Esophagus muscularis mucosa (tissue), 4 donors: ENCODE results near the gene SREK1IP1. TPM values are rescaled to one million over a fixed set of nuclear protein-coding genes. Genes with fewer than 3 reads are reported as not detected.

Source experiments
- DNase-seq: peaks from one replicate; pipeline ENCODE4 v3.0.0-alpha.2; 2017; ENCODE audit errors: extremely low spot score
- H3K27ac ChIP-seq, 4 donors: fragments of 200-600 bp; sonication (generic); replicated peaks in 1 of 4; 1 replicate in 3 of 4; 2 replicates in 1 of 4; pipeline ENCODE4 v1.5.1; 2016 to 2019; ENCODE audit warnings: mild to moderate bottlenecking in 1 of 4
- H3K27me3 ChIP-seq, 4 donors: fragments of 200-600 bp; sonication (generic); one replicate each; pipeline versions ENCODE4 v1.5.1 to v1.6.0; 2016 to 2019
- H3K36me3 ChIP-seq, 4 donors: fragments of 200-600 bp; sonication (generic); one replicate each; pipeline ENCODE4 v1.5.1; 2016 to 2019
- H3K4me1 ChIP-seq, 4 donors: fragments of 200-600 bp; sonication (generic); one replicate each; pipeline ENCODE4 v1.5.1; 2016 to 2019
- H3K4me3 ChIP-seq, 4 donors: fragments of 200-600 bp; sonication (generic); 1 replicate in 2 of 4; 2 replicates in 2 of 4; pipeline ENCODE4 v1.5.1; 2016 to 2019; ENCODE audit warnings: mild to moderate bottlenecking in 4 of 4, moderate library complexity in 1 of 4
- H3K9me3 ChIP-seq, 4 donors: fragments of 200-600 bp; sonication (generic); 1 replicate in 3 of 4; 2 replicates in 1 of 4; pipeline ENCODE4 v1.5.1; 2016 to 2019
- CTCF ChIP-seq, 3 experiments: fragments of 200-600 bp in 2 of 3; fragments of 450-650 bp in 1 of 3; sonication (generic) in 2 of 3; IDR thresholded peaks; one replicate each; pipeline ENCODE4 v1.5.1; 2017 to 2019; ENCODE audit warnings: antibody characterized with exemption in 3 of 3, mild to moderate bottlenecking in 2 of 3, moderate library complexity in 1 of 3
- EP300 ChIP-seq: sonication (generic); formaldehyde crosslinking; IDR thresholded peaks from one replicate; pipeline ENCODE4 v1.6.1; 2017; ENCODE audit warnings: antibody characterized with exemption
- POLR2A ChIP-seq: fragments of 450-650 bp; IDR thresholded peaks from one replicate; pipeline ENCODE4 v1.6.1; 2017; ENCODE audit warnings: antibody characterized with exemption, moderate library complexity, mild to moderate bottlenecking, low read depth
- POLR2AphosphoS5 ChIP-seq, 2 donors: sonication (generic); formaldehyde crosslinking; IDR thresholded peaks; one replicate each; pipeline ENCODE4 v1.6.1; 2017; ENCODE audit warnings: antibody characterized with exemption in 2 of 2
- WGBS: methylation state at CpG from one replicate; pipeline ENCODE4 v1.1.5; 2018; 5-methylcytosine and 5-hydroxymethylcytosine counted together
- intact Hi-C: fragments of 100-400 bp; cut with DNase I; formaldehyde crosslinking; loops from one replicate; pipeline ENCODE4 v1.15.1; 2023
- total RNA-seq, 4 donors: library from RNA; depleted of rRNA; stranded (reverse); fragments of >200 nt; gene quantifications; one replicate each; pipeline versions ENCODE4 v1.1.0 to v1.2.1, GENCODE V29; 2016

Gene SREK1IP1
- total RNA-seq, 4 donors from 2014 or later: 10.7 to 17.4 (median 11.0) TPM

GRCh38 chr5:64792469-64792868 lies 24.0 kb upstream of the SREK1IP1 start:
- H3K27me3 ChIP-seq: no peaks in the 10 kb centered on the region
- peaks cover 0 to 12% (median 3%) of the 10 kb centered on the region in 4 donors for H3K36me3 ChIP-seq
- DNase-seq: no peak
- no peaks in the 10 kb centered on the region for H3K9me3 ChIP-seq
- intact Hi-C loops: no loop called here
- no peak for TF ChIP-seq EP300
- TF ChIP-seq POLR2A: no peak
- TF ChIP-seq POLR2AphosphoS5 (IDR thresholded peaks at IDR 0.05): no peak
- TF ChIP-seq CTCF (IDR thresholded peaks at IDR 0.05): no peak
- no peak overlapping the region for H3K4me3 ChIP-seq
- H3K27ac ChIP-seq: no peak overlapping the region
- H3K4me1 ChIP-seq: no peaks in the 10 kb centered on the region

GRCh38 chr5:64790210-64790609 lies 21.7 kb upstream of the SREK1IP1 start:
- Histone ChIP-seq H3K9me3 (no peaks in the 10 kb centered on the region), H3K27ac (no peak overlapping the region), H3K4me3 (no peak overlapping the region), H3K27me3 (no peaks in the 10 kb centered on the region), H3K36me3 (peaks cover 4 to 27% (median 12%) of the 10 kb centered on the region in 4 donors), H3K4me1 (no peaks in the 10 kb centered on the region)
- WGBS: 93% methylated on average over 1 of the region's 1 CpG
- no peak for DNase-seq
- intact Hi-C loops: no loop called here
- no peak for TF ChIP-seq POLR2A
- TF ChIP-seq CTCF (IDR thresholded peaks at IDR 0.05): no peak
- TF ChIP-seq EP300: no peak
- no peak for TF ChIP-seq POLR2AphosphoS5 (IDR thresholded peaks at IDR 0.05)

GRCh38 chr5:64789457-64789856 lies 21.0 kb upstream of the SREK1IP1 start:
- intact Hi-C loops: no loop called here
- no peaks in the 10 kb centered on the region for H3K27me3 ChIP-seq
- H3K27ac ChIP-seq: no peak overlapping the region
- H3K9me3 ChIP-seq: no peaks in the 10 kb centered on the region
- H3K4me1 ChIP-seq: peaks cover 0 to 2% (median 0%) of the 10 kb centered on the region in 4 donors
- WGBS: 88% methylated on average over 3 of the region's 3 CpGs
- no peak for TF ChIP-seq CTCF (IDR thresholded peaks at IDR 0.05)
- TF ChIP-seq POLR2A: no peak
- H3K4me3 ChIP-seq: no peak overlapping the region
- no peak for DNase-seq
- H3K36me3 ChIP-seq: peaks cover 4 to 27% (median 12%) of the 10 kb centered on the region in 4 donors

GRCh38 chr5:64788156-64788555 lies 19.7 kb upstream of the SREK1IP1 start:
- 77% methylated on average over 2 of the region's 2 CpGs for WGBS
- TF ChIP-seq POLR2A: no peak
- TF ChIP-seq CTCF (IDR thresholded peaks at IDR 0.05): no peak
- TF ChIP-seq POLR2AphosphoS5 (IDR thresholded peaks at IDR 0.05): no peak
- no peak for TF ChIP-seq EP300
- Histone ChIP-seq H3K27me3 (no peaks in the 10 kb centered on the region), H3K4me1 (peaks cover 0 to 6% (median 0%) of the 10 kb centered on the region in 4 donors), H3K27ac (no peak overlapping the region), H3K4me3 (no peak overlapping the region), H3K9me3 (no peaks in the 10 kb centered on the region), H3K36me3 (peaks cover 4 to 27% (median 12%) of the 10 kb centered on the region in 4 donors)
- no peak for DNase-seq
- intact Hi-C loops: no loop called here

- 81% methylated on average over 2 of the region's 2 CpGs for WGBS
- Histone ChIP-seq H3K4me1 (peaks cover 0 to 6% (median 0%) of the 10 kb centered on the region in 4 donors), H3K27me3 (no peaks in the 10 kb centered on the region), H3K27ac (no peak overlapping the region), H3K9me3 (no peaks in the 10 kb centered on the region), H3K36me3 (peaks cover 4 to 27% (median 12%) of the 10 kb centered on the region in 4 donors), H3K4me3 (no peak overlapping the region)
- TF ChIP-seq POLR2A (no peak), CTCF (IDR thresholded peaks at IDR 0.05) (no peak), POLR2AphosphoS5 (IDR thresholded peaks at IDR 0.05) (no peak), EP300 (no peak)
- intact Hi-C loops: no loop called here
- DNase-seq: no peak
These were observed 17.9 kb upstream of the SREK1IP1 start for GRCh38 chr5:64786372-64786771.
